IPS DF 4.7 (cell line): ENCODE results near the gene LINC00305.

Experiments used
- DNase-seq: peaks from one replicate; pipeline ENCODE4 v3.0.0-alpha.2; 2013; ENCODE audit warnings: low spot score; ENCODE audit errors: extremely low read depth

LINC00305 gene

DNA sequence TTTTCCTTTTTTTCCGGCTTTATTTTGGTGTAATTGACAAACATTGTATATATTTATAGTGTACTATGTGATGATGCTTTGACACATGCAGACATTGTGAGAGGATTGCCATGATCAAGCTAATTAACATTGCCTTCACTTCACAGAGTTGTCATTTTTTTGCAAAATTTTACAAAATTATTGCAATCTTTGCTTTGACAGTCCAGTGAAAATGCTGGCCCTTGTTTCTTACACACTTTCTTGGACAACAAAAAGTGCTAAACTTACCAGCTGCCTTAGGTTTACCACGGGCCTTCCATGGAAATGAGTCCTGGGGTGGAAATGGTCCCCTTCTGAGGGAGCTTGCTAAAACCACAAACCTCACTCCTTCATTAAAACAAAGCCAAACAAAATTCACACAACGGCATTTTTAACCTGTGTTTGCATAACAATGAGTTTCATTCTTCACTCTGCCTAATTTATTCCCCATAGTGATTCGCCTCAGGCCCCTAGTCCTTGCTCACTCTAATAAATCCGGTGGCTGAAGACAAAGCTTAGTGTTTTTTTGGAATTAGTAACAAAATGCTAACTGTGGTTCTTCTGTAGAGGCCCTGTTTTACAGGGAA, 32.2 kb downstream of the LINC00305 start:
- DNase-seq, result no peak

GRCh38 chr18:64115881-64116280, 33.0 kb downstream of the LINC00305 start:
- no peak for DNase-seq

GRCh38 chr18:64111950-64112349, 36.9 kb downstream of the LINC00305 start:
- DNase-seq, result no peak

- DNase-seq, result no peak
Measured at GRCh38 chr18:64110692-64111480, 38.0 kb downstream of the LINC00305 start.

- no peak for DNase-seq
Measured at GRCh38 chr18:64103986-64104385, 44.9 kb downstream of the LINC00305 start.

GRCh38 chr18:64100116-64100922, 48.6 kb downstream of the LINC00305 start:
- no peak for DNase-seq

GRCh38 chr18:64099244-64099643, 49.6 kb downstream of the LINC00305 start:
- no peak for DNase-seq

GRCh38 chr18:64097497-64097896, 51.4 kb downstream of the LINC00305 start:
- DNase-seq, result no peak

- DNase-seq, result no peak
Measured at GRCh38 chr18:64095056-64095455, 53.8 kb downstream of the LINC00305 start.

DNA sequence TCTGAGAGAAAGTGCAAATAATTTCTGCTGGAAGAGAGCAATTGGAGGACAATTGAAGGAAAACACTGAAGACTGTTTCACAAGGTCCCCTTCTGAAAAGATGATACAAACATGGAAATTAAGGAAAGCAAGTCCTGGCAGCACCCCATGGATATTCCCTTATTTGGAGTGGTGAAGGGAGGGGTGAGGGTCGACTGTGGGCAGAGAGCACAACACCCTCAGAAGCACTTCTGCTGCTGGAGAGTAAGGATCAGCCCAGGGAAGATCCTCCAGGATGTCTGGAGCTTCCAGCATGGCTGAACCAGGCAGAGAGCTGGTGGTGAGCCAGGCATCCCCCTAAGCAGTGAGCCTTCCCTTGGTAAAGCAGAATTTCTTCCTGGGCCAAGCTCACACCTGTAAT, 54.7 kb downstream of the LINC00305 start:
- DNase-seq, result no peak

DNA sequence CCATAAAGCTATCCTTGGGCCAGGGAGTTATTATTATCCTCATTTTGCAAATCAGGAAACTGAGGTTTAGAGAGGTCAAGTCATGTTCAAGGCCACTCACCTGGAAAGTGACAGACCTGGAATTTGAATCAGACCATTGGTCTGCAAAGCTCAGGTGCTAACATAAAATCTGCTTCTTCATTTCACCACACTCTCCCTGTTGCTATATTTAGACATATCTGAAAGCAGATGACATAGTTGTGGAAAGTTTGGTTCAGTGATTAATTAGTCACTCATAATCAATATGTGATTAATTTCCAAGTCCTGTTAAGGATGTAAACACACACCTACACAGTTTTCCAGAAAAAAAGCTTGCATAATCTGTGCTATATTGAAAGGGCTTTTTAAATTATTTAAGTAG, 57.4 kb downstream of the LINC00305 start:
- no peak for DNase-seq

GRCh38 chr18:64090876-64091275, 58.0 kb downstream of the LINC00305 start:
- no peak for DNase-seq

GRCh38 chr18:64083916-64084315, 65.0 kb downstream of the LINC00305 start:
- no peak for DNase-seq

DNA sequence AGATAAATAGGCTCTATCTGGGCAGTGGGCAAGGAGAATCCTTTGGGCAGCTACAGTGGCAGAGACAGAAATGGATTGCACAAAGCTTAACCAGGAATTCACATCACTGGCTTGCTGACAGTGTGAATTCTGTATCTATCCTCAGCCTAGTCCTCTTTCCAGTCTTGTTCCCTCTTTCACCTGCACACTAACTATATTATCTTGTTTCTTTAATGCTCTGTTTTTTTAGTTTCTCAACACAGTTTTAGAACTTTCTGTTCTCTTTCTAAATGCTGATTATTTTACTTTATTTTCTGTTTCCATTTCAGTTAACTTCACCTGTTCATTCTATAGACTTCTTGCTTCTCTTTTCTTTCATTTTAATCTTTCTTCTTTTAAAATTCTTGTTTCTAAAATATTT, 66.4 kb downstream of the LINC00305 start:
- DNase-seq, result no peak

GRCh38 chr18:64082054-64082453, 66.8 kb downstream of the LINC00305 start:
- DNase-seq, result no peak

GRCh38 chr18:64073971-64074370, 74.9 kb downstream of the LINC00305 start:
- no peak for DNase-seq

DNA sequence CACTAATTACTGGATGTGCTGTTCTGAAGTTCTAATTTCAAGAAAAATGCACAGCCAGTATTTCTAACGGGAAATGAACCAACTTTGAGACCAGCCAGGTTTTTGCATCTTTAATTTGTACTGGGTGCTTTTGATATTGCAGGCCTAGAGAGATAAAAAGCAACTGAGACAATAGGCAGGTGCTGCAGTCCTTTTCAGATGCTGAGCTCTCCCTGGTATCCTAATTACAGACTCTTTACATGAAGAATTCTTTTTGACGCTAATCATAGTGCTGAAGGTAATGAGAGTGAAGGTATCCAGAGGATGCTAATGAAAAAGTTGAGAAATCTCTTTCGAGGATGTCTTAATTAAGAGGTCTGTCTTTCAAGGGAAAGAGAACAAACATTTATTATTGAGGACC, 93.9 kb downstream of the LINC00305 start:
- no peak for DNase-seq

- no peak for DNase-seq
Measured at GRCh38 chr18:64053246-64053645, 95.6 kb downstream of the LINC00305 start.

DNA sequence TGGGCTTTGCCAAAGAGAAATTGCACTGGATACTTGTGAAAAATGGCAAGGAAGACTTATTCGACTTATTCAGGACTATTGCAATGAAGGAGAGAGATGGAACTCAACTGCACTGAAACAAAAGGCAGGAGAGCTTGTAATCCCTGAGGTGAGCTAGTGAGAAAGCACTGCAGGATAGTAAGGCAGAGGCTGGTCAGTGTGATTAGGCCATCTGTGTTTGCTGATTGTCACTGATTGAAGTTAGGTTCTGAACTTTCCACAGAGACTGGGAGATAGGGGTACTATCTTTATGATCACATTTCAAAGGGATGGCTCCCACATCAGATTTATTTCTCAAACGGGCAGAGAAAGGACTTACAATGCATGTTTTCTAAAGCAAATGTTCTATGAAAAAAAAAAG, 96.1 kb downstream of the LINC00305 start:
- no peak for DNase-seq

DNA sequence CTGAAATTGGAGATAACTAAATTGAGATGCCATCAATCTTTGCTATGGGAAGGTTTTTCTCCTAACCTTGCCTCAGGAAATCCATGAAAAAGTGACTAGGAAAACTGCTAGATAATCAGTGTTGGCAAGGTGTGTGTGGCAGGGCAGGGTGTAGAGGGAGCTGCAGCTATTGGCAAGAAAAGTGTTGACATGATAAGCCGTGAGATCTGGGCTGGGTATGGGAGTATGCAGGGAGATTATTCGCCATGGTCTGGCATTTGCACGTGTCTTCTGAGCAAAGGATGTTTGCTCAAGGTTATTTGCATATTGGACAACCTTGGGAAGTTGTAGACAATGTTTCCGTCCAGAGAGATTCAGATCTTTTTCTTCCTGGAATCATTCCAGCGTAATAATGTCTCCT, 104.3 kb downstream of the LINC00305 start:
- DNase-seq, result no peak

- DNase-seq, result no peak
Measured at GRCh38 chr18:64042728-64043358, 106.0 kb downstream of the LINC00305 start.
